ENCODE results near the gene FAM50A. TPM values are rescaled to one million over a fixed set of nuclear protein-coding genes. Genes with fewer than 3 reads are reported as not detected.

The FAM50A gene
- polyA plus RNA-seq, 1 of the 3 experiments (the other 2 are of a cell fraction): 86.0 TPM

GRCh38 chrX:154397888-154398667 lies 45.9 kb upstream of the FAM50A start, which contains the start of gene RPL10:
TSS of gene RPL10 (plus strand) at chrX:154398377. CDS start at chrX:154398520, 143 bp downstream.
- WGBS (ENCODE audit: low lambda C conversion rate): 38% methylated on average over 52 of the region's 69 CpGs
- peaks cover 22% of the 10 kb centered on the region for H3K79me2 ChIP-seq (ENCODE audit: insufficient read depth)
- 0 out of 2 replicates have a peak within 1 kb of the TSS, but pooled peaks have one; percentile 46 for H2AFZ ChIP-seq (ENCODE audit: low read depth)
- H3K36me3 ChIP-seq (replicated peaks in 1 of 2; ENCODE audit: control insufficient read depth in 1 of 2, insufficient read depth in 2 of 2, low read length in 1 of 2): peaks cover 16 to 18% of the 10 kb centered on the region in 2 experiments
- TF ChIP-seq GABPA (IDR thresholded peaks at IDR 0.05; ENCODE audit: low read depth): peak; percentile 47
- TF ChIP-seq PBX3 (IDR thresholded peaks at IDR 0.05): 0 out of 2 replicates have a peak, but pooled peaks have one; percentile 7
- no peak for TF ChIP-seq CHD2 (IDR thresholded peaks at IDR 0.05; ENCODE audit: low read length, partially characterized antibody)
- no peak for TF ChIP-seq USF1 (IDR thresholded peaks at IDR 0.05; ENCODE audit: borderline replicate concordance, low read depth)
- TF ChIP-seq, protein P1, sequence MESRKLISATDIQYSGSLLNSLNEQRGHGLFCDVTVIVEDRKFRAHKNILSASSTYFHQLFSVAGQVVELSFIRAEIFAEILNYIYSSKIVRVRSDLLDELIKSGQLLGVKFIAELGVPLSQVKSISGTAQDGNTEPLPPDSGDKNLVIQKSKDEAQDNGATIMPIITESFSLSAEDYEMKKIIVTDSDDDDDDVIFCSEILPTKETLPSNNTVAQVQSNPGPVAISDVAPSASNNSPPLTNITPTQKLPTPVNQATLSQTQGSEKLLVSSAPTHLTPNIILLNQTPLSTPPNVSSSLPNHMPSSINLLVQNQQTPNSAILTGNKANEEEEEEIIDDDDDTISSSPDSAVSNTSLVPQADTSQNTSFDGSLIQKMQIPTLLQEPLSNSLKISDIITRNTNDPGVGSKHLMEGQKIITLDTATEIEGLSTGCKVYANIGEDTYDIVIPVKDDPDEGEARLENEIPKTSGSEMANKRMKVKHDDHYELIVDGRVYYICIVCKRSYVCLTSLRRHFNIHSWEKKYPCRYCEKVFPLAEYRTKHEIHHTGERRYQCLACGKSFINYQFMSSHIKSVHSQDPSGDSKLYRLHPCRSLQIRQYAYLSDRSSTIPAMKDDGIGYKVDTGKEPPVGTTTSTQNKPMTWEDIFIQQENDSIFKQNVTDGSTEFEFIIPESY (IDR thresholded peaks at IDR 0.05; ENCODE audit: borderline replicate concordance, low read depth): no peak
- TF ChIP-seq MAX (IDR thresholded peaks at IDR 0.05; ENCODE audit: low read depth): peak; percentile 91
- TF ChIP-seq TCF12 (IDR thresholded peaks at IDR 0.05): no peak
- TF ChIP-seq REST (IDR thresholded peaks at IDR 0.05; ENCODE audit: low read depth, low read length): peak; percentile 59
- TF ChIP-seq NRF1 (IDR thresholded peaks at IDR 0.05; ENCODE audit: low read depth, low read length): peak; percentile 83
- peak; percentile 81; the same call in 1 of the 2 replicates for TF ChIP-seq YY1 (IDR thresholded peaks at IDR 0.05; ENCODE audit: low read depth)
- TF ChIP-seq TAF1 (IDR thresholded peaks at IDR 0.05; ENCODE audit: borderline replicate concordance, low read depth, low read length): peak; percentile 99
- peak; percentile 46; the same call in 1 of the 2 replicates for TF ChIP-seq ELF1 (IDR thresholded peaks at IDR 0.05)
- peak; percentile 100 for TF ChIP-seq POLR2AphosphoS5 (IDR thresholded peaks at IDR 0.05; ENCODE audit: low read depth, low read length)
- TF ChIP-seq SMC3 (IDR thresholded peaks at IDR 0.05; ENCODE audit: low read depth, low read length): no peak
- TF ChIP-seq MEF2A (IDR thresholded peaks at IDR 0.05; ENCODE audit: borderline replicate concordance, low read depth): no peak
- TF ChIP-seq FOXJ3 (CRISPR knock-in tag; IDR thresholded peaks at IDR 0.05): no peak
- peak; percentile 70; the same call in 1 of the 2 replicates for TF ChIP-seq SIN3A (IDR thresholded peaks at IDR 0.05; ENCODE audit: borderline replicate concordance, low read depth, low read length)
- no peak for TF ChIP-seq EP300 (IDR thresholded peaks at IDR 0.05; ENCODE audit: borderline replicate concordance in 1 of 2, low read depth in 1 of 2, low read length in 1 of 2)
- TF ChIP-seq NFIC (IDR thresholded peaks at IDR 0.05; ENCODE audit: borderline replicate concordance): no peak
- H3K4me3 ChIP-seq (ENCODE audit: low read depth in 2 of 2, low read length in 1 of 2): peak within 1 kb of the TSS; percentile 81
- H3F3A ChIP-seq (replicated peaks; ENCODE audit: insufficient read depth): peaks cover 41% of the 10 kb centered on the region
- CTCF ChIA-PET: interaction anchor here (0.7 to 2.5 kb wide), 9 partner anchors 11 to 145 kb away, joined by 3 to 10 read pairs (median 4); partner anchors contain the start of genes ATP6AP1, DNASE1L1 and LAGE3
- H3K4me2 ChIP-seq: peak within 1 kb of the TSS; percentile 79
- no peaks in the 10 kb centered on the region for H3K27me3 ChIP-seq (ENCODE audit: insufficient read depth)
- peaks cover 34% of the 10 kb centered on the region for H4K20me1 ChIP-seq (ENCODE audit: insufficient read depth)
- no peaks in the 10 kb centered on the region for H3K9me3 ChIP-seq
- H3K9me2 ChIP-seq: no peaks in the 10 kb centered on the region
- DNase-seq: peak; percentile 92
- peak within 1 kb of the TSS; percentile 96 to 97 for H3K27ac ChIP-seq (ENCODE audit: low read depth in 2 of 2, low read length in 1 of 2)
- peak within 1 kb of the TSS; percentile 100 for H3K9ac ChIP-seq
- POLR2A ChIA-PET: interaction anchor here (0.6 to 2.5 kb wide), 16 partner anchors 9 to 135 kb away, joined by 3 to 9 read pairs (median 5); partner anchors contain the start of genes ATP6AP1, FAM50A, FLNA and LAGE3
- peaks cover 0 to 6% of the 10 kb centered on the region in 2 experiments; a peak in 1 of 4 replicates for H3K4me1 ChIP-seq (ENCODE audit: control insufficient read depth in 1 of 2, insufficient read depth in 2 of 2, low read depth in 1 of 2, low read length in 1 of 2)
